GM13977 (cell line): Measurements from ENCODE around the gene ERF.

Source experiments
- DNase-seq: peaks from one replicate; pipeline ENCODE4 v3.0.0; 2012; ENCODE audit warnings: low spot score
- in situ Hi-C: fragments of 300-500 bp; cut with MboI; formaldehyde crosslinking; loops from one replicate; pipeline ENCODE4 v1.12.0; 2022; ENCODE audit warnings: low sequenced_read_pairs, low pct_unique_long_range_greater_than_20kb, mixed read lengths, inconsistent platforms; ENCODE audit not compliant: unreplicated experiment
- TF ChIP-seq, protein P1 (sequence below): IDR thresholded peaks from 2 replicates; pipeline ENCODE4 v1.5.1; 2012; ENCODE audit warnings: mild to moderate bottlenecking, control low read depth; ENCODE audit not compliant: insufficient read depth; ENCODE audit errors: extremely low read depth, missing control alignments

ERF gene

DNA sequence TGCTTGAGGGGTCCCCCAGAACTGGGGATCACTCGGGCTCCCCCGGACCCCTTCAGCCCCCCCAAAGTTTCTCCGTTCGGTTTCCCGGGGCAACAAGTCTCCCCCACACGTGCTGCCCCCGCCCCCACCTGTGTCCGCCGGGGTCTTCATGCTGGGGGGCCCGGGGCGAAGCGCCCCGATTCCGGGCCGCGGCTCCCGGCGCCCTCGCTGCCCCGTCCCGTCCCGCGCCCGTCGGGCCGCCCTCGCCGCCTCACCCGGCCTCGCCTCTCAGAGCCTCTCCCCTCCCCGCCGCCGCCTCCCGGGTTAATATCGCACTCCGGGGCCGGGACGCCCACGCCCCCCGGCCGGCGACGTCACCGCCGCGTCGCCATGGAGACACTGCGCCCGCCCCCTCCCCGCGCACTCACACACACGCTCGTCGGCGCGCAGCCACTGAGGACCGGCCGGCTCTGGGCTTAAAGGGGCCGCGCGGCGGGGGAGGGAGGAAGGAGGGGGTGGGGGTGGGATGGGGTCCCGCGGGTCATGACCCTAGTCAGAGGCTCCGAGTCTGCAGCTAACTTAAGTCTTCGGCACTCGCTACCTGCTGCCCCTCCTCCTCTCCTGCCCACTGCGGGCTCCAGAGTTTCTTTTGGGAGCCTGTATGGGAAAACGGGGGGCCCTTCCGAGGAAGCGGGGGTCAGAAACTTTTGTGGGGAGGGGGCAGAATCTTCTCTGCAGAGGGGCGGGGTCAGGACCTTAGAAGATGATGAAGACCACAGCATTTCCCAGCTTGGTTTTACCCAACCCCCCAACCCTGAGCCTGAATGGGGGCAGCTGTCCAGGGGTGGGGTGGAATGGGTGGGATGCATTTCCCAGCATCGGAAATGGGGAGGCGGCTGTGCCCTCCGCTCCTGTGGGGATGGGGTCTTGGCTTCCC lies at the start of gene ERF:
Gene ERF, minus strand, starts transcription at position 279 of the 916 bp plus-strand sequence. Its CDS starts 129 bp downstream, at position 150.
- in situ Hi-C loops = no loop called here
- DNase-seq = peak; percentile 99
- TF ChIP-seq, protein P1, sequence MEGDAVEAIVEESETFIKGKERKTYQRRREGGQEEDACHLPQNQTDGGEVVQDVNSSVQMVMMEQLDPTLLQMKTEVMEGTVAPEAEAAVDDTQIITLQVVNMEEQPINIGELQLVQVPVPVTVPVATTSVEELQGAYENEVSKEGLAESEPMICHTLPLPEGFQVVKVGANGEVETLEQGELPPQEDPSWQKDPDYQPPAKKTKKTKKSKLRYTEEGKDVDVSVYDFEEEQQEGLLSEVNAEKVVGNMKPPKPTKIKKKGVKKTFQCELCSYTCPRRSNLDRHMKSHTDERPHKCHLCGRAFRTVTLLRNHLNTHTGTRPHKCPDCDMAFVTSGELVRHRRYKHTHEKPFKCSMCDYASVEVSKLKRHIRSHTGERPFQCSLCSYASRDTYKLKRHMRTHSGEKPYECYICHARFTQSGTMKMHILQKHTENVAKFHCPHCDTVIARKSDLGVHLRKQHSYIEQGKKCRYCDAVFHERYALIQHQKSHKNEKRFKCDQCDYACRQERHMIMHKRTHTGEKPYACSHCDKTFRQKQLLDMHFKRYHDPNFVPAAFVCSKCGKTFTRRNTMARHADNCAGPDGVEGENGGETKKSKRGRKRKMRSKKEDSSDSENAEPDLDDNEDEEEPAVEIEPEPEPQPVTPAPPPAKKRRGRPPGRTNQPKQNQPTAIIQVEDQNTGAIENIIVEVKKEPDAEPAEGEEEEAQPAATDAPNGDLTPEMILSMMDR = no peak

DNA sequence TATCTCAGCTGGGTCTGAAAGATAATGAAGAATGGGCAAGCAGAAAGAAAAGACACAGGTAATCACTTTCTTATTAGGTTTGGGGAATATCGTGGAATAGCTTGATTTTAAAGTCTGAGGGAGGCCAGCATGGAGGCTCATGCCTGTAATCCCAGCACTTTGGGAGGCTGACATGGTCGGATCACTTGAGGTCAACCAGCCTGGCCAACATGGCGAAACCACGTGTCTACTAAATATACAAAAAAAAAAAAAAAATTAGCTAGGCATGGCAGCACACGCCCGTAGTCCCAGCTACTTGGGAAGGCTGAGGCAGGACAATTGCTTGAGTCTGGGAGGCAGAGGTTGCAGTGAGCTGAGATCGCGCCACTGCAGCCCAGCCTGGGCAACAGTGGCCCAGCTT lies 48.9 kb upstream of the ERF start:
- TF ChIP-seq, protein P1 = no peak
- DNase-seq = no peak
- in situ Hi-C loops = no loop called here

DNA sequence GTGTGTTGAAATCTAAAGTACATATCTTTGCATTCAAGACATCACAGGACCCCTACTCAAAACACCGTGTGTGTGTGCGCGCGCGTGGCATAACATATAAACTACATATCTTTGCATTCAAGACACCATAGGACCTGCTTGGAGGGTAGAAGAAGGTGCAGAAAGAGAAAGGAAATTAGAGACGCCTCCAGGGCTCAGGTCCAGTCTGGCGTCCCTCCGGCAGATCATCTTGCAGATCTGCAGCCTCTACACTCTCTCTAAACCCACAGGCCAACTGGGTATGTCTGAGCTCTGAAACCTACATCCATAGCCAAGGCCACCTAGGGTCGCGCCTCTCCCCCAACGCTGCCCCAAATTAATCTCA lies 48.2 kb upstream of the ERF start:
- TF ChIP-seq, protein P1 = no peak
- no peak for DNase-seq
- in situ Hi-C loops = no loop called here

DNA sequence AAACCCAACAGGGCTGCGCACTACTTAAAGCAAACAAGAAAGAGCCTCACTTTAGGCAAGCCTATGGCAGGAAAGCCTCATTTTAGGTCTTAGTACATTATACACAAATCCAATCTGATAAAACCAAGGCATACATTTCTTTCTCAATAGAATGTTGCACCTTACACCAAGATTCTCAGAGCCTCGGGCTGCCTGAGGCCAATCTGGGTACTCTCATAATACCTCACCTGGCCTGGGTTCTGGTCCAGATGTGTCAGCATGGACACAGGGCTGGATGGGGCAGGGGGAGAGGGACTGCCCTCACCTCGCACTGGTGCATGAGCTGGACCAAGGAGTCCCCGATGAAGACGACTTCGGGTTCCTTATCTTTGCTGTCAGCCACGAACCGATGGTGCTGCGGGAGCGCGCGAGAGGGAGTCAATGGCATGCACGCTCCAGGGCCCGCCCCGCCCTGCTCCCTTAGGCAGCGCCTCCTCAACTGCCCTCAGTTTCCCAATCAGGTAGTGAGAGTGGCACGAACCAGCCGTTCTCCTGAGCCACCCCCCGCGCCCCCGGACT lies 46.8 kb upstream of the ERF start, which contains the start of gene PRR19:
Gene PRR19, plus strand, starts transcription at position 487 of the 558 bp plus-strand sequence. CDS start 7,453 bp downstream, outside the sequence.
- TF ChIP-seq, protein P1 = no peak
- DNase-seq = no peak
- in situ Hi-C loops = no loop called here

DNA sequence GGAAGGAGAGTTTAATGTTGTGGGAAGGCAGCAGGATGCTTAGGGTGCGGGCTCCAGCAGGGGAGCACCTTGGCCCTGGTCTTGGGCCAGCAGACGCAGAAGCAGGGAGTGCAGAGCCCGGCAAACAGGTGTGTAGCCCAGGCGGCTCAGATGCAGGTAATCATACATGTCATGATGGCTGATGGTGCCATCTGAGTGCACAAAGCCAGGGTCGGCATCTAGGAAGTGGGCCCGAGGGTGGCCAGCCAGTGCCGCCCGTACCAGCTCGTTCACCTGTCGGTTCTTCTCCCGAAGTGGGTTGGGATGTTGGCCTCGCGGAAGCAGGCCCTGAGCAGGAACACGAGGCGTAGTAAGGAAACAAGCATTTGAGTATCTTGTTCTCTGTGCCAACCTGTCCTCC lies 42.1 kb upstream of the ERF start:
- in situ Hi-C loops = loop anchor here (25.0 kb wide), 1 partner anchor 185 kb away; no protein-coding TSS in a partner anchor
- DNase-seq = no peak
- TF ChIP-seq, protein P1 = no peak

DNA sequence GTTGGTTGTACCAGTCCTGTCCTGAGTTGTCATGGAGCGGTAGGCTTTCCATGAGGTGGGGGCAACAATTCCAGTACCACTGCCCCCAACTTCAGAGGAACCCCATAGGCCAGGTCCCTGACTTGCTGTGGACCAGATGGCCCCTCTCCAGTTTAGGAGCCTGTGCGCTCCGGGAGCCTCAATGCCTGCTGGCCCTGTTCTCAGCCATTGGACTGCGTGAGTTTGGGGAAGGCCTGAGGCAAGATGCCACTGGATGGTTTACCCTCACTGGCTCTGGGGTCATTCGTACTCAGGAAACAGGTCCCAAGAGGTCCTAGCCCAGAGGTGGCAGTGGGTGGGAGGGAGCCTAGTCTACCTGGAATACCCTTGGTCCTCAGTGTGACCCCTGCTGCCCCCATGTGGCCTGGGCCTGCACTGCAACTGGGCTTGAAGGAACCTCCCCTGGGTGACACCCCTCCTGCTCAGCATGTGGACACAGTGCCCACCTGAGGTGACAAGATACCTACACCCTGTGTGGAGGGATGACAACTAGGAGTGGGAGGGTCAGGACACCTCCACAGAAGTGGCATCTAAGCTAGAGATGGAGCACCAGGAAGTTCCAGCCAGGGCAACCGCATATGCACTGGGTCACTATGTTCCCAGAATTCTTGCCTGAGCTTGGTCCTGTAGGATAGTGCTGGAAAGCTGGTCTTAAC lies 41.0 kb upstream of the ERF start:
- DNase-seq = peak; percentile 89
- TF ChIP-seq, protein P1 = peak; percentile 94
- in situ Hi-C loops = loop anchor here (25.0 kb wide), 1 partner anchor 184 kb away; no protein-coding TSS in a partner anchor
